RKO (cell line): ENCODE results near the gene ALKAL2.
A peak's percentile ranks its signal among the peaks of the same experiment; 100 is the strongest.

Experiments
- DNase-seq: peaks from one replicate; pipeline ENCODE4 v3.0.0-alpha.2; 2016; ENCODE audit warnings: low spot score

Gene ALKAL2

GRCh38 chr2:270861-271260, 17.0 kb downstream of the ALKAL2 start:
- no peak for DNase-seq

- DNase-seq: no peak
Observed at GRCh38 chr2:269356-270030, 18.4 kb downstream of the ALKAL2 start.

- DNase-seq: no peak
Observed at GRCh38 chr2:268323-268722, 19.6 kb downstream of the ALKAL2 start.

GRCh38 chr2:264493-265468, 23.1 kb downstream of the ALKAL2 start, which contains the start of gene ACP1:
Gene ACP1 (plus strand): TSS chr2:264947. CDS start chr2:264965, 18 bp downstream.
- peak; percentile 93 for DNase-seq

DNA sequence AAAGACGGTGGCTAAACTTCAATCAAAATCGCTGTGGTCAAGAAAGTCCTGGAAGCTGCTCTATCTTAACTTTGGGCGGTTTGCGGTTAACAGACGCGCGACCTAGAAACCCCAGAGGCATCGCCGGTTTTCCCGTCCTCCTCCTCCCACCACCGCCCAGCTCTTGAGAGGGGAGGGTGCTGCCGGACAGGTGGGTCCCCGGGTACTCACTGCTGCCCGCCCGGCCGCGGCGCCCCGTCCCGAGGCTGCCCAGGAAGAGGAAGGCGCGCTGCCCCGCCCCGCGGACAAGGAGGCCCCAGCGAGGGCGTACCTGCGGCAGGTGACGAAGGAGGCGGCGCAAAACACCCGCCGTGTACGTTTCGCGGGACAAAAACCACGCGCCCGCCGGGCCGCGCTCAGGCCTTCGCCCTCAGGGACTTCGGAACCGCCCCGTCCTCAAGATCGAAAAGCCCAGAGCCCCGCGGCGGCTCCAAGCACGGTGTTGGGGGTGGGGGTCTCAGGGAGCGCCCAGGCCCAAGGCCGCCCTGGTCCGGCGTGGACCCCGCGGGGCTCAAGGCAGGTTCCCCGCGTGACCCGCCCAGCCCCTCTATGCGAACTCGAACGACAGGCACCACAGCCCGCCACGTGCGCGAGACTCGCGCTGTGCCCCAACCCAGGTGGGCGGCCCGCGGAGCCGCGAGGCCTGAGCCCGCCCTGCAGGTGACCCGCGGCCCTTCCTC, 24.0 kb downstream of the ALKAL2 start, which contains the start of gene SH3YL1:
Gene SH3YL1, minus strand, starts transcription at position 259 of the 719 bp plus-strand sequence. Its CDS starts 48 bp downstream, at position 211.
- no peak for DNase-seq

GRCh38 chr2:263022-263738, 24.7 kb downstream of the ALKAL2 start:
- no peak for DNase-seq

GRCh38 chr2:262117-262516, 25.8 kb downstream of the ALKAL2 start:
- DNase-seq: no peak

DNA sequence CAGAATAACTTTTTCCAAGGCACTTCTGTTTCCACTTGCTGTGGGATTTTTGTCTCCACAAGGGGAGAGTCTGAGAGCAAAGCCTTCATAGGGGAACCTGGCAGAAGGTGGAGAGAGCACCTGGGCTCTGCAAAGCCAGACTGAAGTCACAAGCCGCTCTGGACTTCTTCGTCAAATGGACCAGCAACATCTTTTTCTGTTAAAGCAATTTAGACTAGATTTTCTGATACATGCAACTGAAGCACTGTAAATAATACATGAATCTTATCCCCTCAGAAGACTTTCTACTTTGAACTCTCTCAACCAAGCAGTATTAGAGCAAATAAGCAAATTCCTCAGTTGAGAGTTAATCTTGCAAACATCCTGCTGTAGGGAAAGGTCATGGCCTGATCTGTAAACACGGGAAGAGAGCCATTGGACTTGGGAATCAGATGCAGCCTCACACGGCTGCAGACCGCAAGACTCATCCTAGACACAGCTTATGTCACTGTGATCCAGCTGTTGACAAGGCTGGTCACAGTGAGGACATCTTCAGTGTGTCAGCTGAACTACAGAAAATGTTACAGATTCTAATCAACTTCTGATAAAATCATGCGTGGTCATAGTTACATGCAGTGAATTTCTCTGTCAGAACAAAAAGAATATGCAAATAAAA, 27.3 kb downstream of the ALKAL2 start:
- DNase-seq: no peak

- no peak for DNase-seq
Observed at GRCh38 chr2:259789-260331, 28.0 kb downstream of the ALKAL2 start.

DNA sequence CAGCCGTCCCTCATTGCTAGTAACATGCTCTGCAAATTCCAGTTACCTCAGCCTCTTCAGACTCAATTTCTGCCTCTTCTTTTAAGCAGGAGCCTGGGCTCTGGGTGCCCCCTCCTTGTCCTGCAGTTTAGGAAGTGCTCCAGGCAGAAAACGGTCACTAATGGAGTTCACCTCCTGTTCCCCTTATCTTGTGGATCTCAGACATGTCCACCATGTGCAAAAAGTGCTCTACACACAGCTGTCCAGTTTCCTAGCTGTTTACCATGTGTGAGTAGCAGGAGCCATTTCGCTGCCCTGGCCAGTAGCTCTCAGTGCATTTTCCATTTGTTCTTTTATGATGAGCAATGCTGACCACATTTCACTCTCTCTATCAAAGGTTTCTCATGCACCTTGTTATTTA, 29.0 kb downstream of the ALKAL2 start:
- DNase-seq: no peak

DNA sequence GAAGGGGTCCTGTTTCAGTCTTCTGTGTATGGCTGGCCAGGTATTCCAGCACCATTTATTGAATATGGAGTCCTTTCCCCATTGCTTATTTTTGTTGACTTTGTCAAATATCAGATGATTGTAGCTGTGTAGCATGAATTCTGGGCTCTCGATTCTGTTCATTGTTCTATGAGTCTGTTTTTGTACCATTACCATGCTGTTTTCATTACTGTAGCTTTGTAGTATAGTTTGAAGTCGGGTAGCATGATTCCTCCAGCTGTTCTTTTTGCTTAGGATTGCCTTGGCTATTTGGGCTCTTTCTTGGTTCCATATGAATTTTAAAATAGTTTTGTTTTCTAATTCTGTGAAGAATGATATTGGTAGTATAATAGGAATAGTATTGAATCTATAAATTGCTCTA, 30.0 kb downstream of the ALKAL2 start:
- DNase-seq: no peak

GRCh38 chr2:257429-257828, 30.5 kb downstream of the ALKAL2 start:
- DNase-seq: no peak

DNA sequence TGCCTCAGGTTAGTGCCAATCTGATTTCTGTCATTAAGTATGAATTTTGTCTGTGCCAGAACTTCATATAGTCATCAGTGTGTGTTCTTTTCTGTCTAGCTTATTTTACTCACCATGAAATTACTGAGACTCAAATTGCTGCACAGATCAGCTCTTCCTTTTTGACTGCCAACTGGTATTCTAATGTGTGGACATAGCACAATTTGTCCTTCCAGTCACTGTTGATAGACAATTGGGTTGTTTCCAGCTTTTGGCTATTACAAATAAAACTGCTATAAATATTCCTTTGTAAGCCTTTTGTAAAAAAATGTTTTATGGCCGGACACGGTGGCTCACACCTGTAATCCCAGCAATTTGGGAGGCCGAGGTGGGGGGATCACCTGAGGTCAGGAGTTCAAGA, 31.8 kb downstream of the ALKAL2 start:
- DNase-seq: no peak

- DNase-seq: no peak
Observed at GRCh38 chr2:255195-255594, 32.7 kb downstream of the ALKAL2 start.

DNA sequence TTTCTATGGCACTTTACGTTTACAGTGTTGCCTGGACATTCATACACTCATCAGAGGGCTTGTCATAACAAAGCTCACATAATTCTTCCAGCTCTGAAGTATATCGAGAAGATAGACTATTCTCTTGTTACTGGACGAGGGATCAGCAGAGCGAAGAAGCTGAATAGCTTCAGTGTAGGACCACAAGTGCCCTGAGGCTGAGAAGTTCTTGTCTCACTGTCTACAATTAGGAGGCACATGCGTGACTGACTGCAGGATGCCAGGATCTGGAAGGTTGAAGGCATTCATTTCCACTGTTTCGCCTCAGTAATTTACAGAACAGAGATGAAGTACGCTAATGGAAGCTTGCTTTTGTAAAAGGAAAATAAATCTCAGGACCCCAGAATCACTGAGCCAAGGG, 33.6 kb downstream of the ALKAL2 start:
- no peak for DNase-seq

DNA sequence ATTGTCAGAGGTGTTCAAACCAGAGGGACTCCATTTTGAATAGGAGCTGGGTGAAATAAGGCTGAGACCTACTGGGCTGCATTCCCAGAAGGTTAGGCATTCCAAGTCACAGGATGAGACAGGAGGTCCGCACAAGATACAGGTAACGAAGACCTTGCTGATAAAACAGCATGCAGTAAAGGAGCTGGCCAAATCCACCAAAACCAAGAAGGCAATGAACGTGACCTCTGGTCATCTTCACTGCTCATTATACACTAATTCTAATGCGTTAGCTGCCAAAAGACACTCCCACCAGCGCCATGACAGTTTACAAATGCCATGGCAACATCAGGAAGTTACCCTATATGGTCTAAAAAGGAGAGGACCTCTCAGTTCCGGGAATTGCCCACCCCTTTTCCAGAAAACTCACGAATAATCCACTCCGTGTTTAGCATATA, 34.7 kb downstream of the ALKAL2 start:
- DNase-seq: no peak

DNA sequence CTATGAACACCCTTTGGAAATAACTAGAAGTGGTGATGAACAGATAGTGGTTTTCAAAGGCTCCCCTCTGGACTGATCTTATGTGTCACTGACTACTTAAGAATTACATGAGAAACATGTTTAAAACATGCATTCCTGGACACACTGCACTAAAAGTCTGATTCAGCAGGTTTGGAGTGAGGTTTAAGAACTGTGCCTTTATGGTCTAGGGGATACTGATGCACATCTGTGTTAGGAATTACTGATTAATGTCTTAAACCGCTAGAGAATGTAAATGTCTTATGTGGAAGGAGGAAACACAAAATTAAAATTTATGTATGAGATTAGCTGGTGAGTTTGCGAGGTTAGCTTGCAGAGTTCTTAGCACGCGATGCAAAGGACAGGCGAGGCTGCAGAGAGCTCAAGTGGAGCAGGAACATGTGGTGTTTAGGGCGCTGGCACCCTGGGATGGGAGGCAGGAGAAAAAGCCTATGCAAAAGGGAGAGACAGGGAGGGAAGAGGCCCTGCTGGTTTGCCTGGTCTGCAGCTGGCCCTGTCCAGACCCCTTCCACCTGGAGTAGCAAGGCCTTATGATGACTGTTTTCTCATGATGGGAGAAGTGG, 35.8 kb downstream of the ALKAL2 start:
- DNase-seq: no peak

- no peak for DNase-seq
Observed at GRCh38 chr2:249538-250042, 38.3 kb downstream of the ALKAL2 start.

DNA sequence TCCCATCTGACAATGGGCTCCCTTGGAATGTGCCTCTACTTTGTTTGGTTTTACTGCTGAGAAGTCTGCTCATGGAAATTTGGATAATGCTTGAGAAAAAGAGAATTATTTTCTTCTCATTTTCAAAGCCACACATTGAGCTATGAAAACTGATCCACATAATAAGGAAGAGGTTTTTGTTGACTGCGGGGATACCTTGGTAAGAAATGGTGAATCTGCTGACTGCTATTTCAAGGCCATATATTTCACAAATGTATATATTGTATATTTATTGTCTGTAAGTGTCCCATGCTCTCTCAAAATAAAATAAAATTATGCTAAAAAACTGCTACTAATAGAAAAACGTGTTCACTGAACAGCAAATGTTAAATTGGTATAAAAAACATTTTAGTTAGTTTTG, 39.2 kb downstream of the ALKAL2 start:
- DNase-seq: no peak

DNA sequence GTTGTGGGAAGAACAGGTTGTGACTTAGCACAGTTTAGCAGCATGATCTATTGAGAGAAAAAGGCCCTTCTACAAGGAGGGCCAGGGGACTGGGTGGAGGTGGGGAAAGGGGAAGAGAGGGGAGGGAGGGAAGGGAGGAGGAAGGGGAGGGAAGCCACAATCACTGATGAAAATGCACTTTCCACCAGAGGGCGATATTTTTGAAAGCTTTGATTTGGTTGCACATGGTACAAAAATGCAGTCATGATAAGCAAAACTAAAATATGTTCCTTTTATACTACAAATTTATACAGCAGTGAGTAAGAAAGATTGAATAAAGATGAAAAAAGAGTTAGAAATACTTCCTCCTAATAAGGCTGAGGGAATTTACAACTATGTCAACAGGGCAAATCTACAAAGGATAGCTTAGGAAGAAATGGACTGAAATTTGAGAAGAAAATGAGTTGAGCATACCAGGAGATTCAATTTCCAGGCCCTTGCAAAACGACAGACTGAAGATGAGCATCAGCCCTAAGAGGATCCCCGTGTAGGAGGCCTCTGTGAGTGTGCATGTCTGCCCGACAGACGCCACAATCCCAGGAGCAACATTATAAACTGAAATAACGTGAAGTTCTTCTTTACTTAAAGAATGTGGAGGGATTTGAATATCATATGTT, 41.3 kb downstream of the ALKAL2 start:
- DNase-seq: peak; percentile 61
